Adrenal gland (tissue), 19 donors: ENCODE results near the gene SPDYE4. TPM values are rescaled to one million over a fixed set of nuclear protein-coding genes. Genes with fewer than 3 reads are reported as not detected.
"Not testable (repeated sequence)": the region's sequence is repeated elsewhere in the genome, so short reads cannot be mapped to it uniquely, and the experiment has no call there.

ENCODE experiments used
- DNase-seq, 7 donors: peaks; one replicate each; pipeline ENCODE4 v3.0.0-alpha.2; 2019 to 2020
- H3K27ac ChIP-seq, 5 donors: fragments of 200-600 bp; sonication (generic) in 4 of 5; 1 replicate in 3 of 5; 2 replicates in 2 of 5; pipeline versions ENCODE4 v1.5.1 to v1.8.0; 2016 to 2020; ENCODE audit warnings: mild to moderate bottlenecking in 1 of 5
- H3K27me3 ChIP-seq: fragments of 200-600 bp; 2 replicates; pipeline ENCODE4 v1.8.0; 2021
- H3K36me3 ChIP-seq, 2 donors: fragments of 200-600 bp; replicated peaks in 1 of 2; 1 replicate in 1 of 2; 2 replicates in 1 of 2; pipeline versions ENCODE4 v1.5.1 to v1.8.0; 2018 to 2022
- H3K4me1 ChIP-seq, 2 donors: fragments of 200-600 bp; replicated peaks in 1 of 2; 1 replicate in 1 of 2; 2 replicates in 1 of 2; pipeline versions ENCODE4 v1.5.1 to v1.8.0; 2018 to 2021
- H3K4me3 ChIP-seq, 4 donors: fragments of 200-600 bp; sonication (generic) in 3 of 4; one replicate each; pipeline ENCODE4 v1.5.1; 2016 to 2018
- H3K9me3 ChIP-seq, 3 donors: fragments of 200-600 bp; sonication (generic) in 1 of 3; replicated peaks in 1 of 3; 1 replicate in 2 of 3; 2 replicates in 1 of 3; pipeline versions ENCODE4 v1.5.1 to v1.8.0; 2016 to 2021
- CTCF ChIP-seq, 6 experiments: fragments of 450-650 bp in 4 of 6; fragments of 200-600 bp in 2 of 6; sonication (generic) in 1 of 6; IDR thresholded peaks; 1 replicate in 5 of 6; 2 replicates in 1 of 6; pipeline versions ENCODE4 v1.5.1 to v1.8.0; 2016 to 2021; ENCODE audit warnings: antibody characterized with exemption in 6 of 6, mild to moderate bottlenecking in 2 of 6, moderate library complexity in 1 of 6
- POLR2A ChIP-seq, 2 donors: fragments of 450-650 bp; IDR thresholded peaks; one replicate each; pipeline ENCODE4 v1.6.1; 2017; ENCODE audit warnings: antibody characterized with exemption in 2 of 2, mild to moderate bottlenecking in 2 of 2, moderate library complexity in 1 of 2
- WGBS, 4 donors: extraction: QIAGEN DNeasy Blood & Tissue Kit in 2 of 4; methylation state at CpG; one replicate each; pipeline versions ENCODE4 v1.1.5 to v1.1.7; 2013 to 2017; 5-methylcytosine and 5-hydroxymethylcytosine counted together
- intact Hi-C, 2 donors: fragments of 100-400 bp; cut with DNase I; formaldehyde crosslinking; loops; one replicate each; pipeline versions ENCODE4 v1.14.1 to v1.15.0; 2022 to 2023
- long read RNA-seq, 10 donors: library from polyadenylated mRNA in 3 of 10; unstranded in 2 of 10; stranded (forward) in 1 of 10; transcript quantifications; one replicate each; pipeline ENCODE4 v2.0.0 and lab custom pipeline, GENCODE V29; 2021 to 2026
- polyA plus RNA-seq, 3 donors: library from polyadenylated mRNA; stranded (reverse); fragments of 200-250 nt in 2 of 3; fragments of 350-450 nt in 1 of 3; fragmentation: Illumina TruSeq in 1 of 3; extraction: RNeasy Lipid Tissue Mini Kit (QIAGEN cat#74804) in 1 of 3; gene quantifications; one replicate each; pipeline ENCODE4 v1.2.3, GENCODE V29; 2013 to 2014
- total RNA-seq, 9 donors: library from RNA; depleted of rRNA in 4 of 9; stranded (reverse); fragments of >200 nt in 4 of 9; fragments of 120-200 nt in 1 of 9; fragmentation: NEBNext Ultra II Directional in 1 of 9; extraction: Animal tissue kit (Norgen Biotek cat#: 25700) in 1 of 9; gene quantifications; one replicate each; pipeline versions ENCODE4 v1.1.0 to v1.2.4, GENCODE V29; 2013 to 2023
- donor health status: healthy with polysubstance abuse.
- donor health status: Bipolar disorder and iron deficiency.
- donor health status: DM: yes; HTN: yes; CAD: no.
- donor health status: DM: no; HTN: no; CAD: no.
- donor health status: DM: no; HTN: no; CAD: no.
- donor health status: DM: yes; HTN: yes; CAD: no.

Gene SPDYE4
- not detected for total RNA-seq
- not detected for polyA plus RNA-seq
- long read RNA-seq, donor 1 = 0 reads
- long read RNA-seq, donor 2 = 0 reads
- long read RNA-seq, donor 3 = 0 reads
- long read RNA-seq, donor 4 = 0 reads
- long read RNA-seq, donor 5 = 0 reads
- long read RNA-seq, donor 6 = 0 reads
- long read RNA-seq, donor 7 = 0 reads
- long read RNA-seq, donor 8 = 0 reads
- long read RNA-seq, donor 9 = 0 reads
- long read RNA-seq, donor 10 = 0 reads

- WGBS, 4 donors = 87 to 91% (median 89%) methylated on average over 12 to 15 of the region's 15 CpGs
These were observed at the start of gene SPDYE4 for GRCh38 chr17:8758137-8758596. SPDYE4 (minus strand) TSS chr17:8758546; CDS start chr17:8758382, 164 bp downstream.

GRCh38 chr17:8806926-8807550, 48.7 kb upstream of the SPDYE4 start:
- intact Hi-C loops = no loop called here
- Histone ChIP-seq H3K27ac (peak overlapping the region in 2 of 5 donors; percentile 5 to 44), H3K4me3 (no peak overlapping the region), H3K9me3 (no peaks in the 10 kb centered on the region), H3K36me3 (no peaks in the 10 kb centered on the region), H3K27me3 (no peaks in the 10 kb centered on the region), H3K4me1 (no peaks in the 10 kb centered on the region)
- no peak for TF ChIP-seq POLR2A (IDR thresholded peaks at IDR 0.05)
- DNase-seq = peak in 1 of 7 donors; percentile 55
- 64 to 90% (median 73%) methylated on average over 4 of the region's 4 CpGs for WGBS, 4 donors

More at GRCh38 chr17:8758137-8758596, at the start of gene SPDYE4:
- H3K4me3 ChIP-seq = no peak within 1 kb of the TSS
- no peaks in the 10 kb centered on the region for H3K36me3 ChIP-seq
- no peak for DNase-seq
- no peaks in the 10 kb centered on the region for H3K9me3 ChIP-seq
- no peaks in the 10 kb centered on the region for H3K27me3 ChIP-seq
- H3K27ac ChIP-seq = no peak within 1 kb of the TSS
- H3K4me1 ChIP-seq = no peaks in the 10 kb centered on the region
- intact Hi-C loops = no loop called here
- TF ChIP-seq CTCF (IDR thresholded peaks at IDR 0.05) = no peak
- TF ChIP-seq POLR2A (IDR thresholded peaks at IDR 0.05) = no peak

GRCh38 chr17:8806253-8806925, 48.0 kb upstream of the SPDYE4 start:
- peak overlapping the region in 2 of 5 donors; percentile 5 to 44 for H3K27ac ChIP-seq
- no peak for DNase-seq
- intact Hi-C loops = no loop called here
- TF ChIP-seq POLR2A (IDR thresholded peaks at IDR 0.05) (no peak), CTCF (IDR thresholded peaks at IDR 0.05) (no peak)
- no peak overlapping the region for H3K4me3 ChIP-seq
- H3K36me3 ChIP-seq = no peaks in the 10 kb centered on the region
- no peaks in the 10 kb centered on the region for H3K9me3 ChIP-seq
- H3K4me1 ChIP-seq = no peaks in the 10 kb centered on the region
- WGBS, 4 donors = 87 to 95% (median 90%) methylated on average over 2 to 3 of the region's 3 CpGs
- no peaks in the 10 kb centered on the region for H3K27me3 ChIP-seq

- H3K9me3 ChIP-seq, intact Hi-C loops, DNase-seq, H3K4me3 ChIP-seq, H3K27me3 ChIP-seq, H3K27ac ChIP-seq, H3K4me1 ChIP-seq, H3K36me3 ChIP-seq: not testable (repeated sequence)
- WGBS, 4 donors = 84 to 92% (median 89%) methylated on average over 9 to 10 of the region's 10 CpGs
These were observed 47.0 kb upstream of the SPDYE4 start for GRCh38 chr17:8805396-8805795.
